GM12875 (cell line): Measurements from ENCODE around the gene CNST.
"Not testable (repeated sequence)": the region's sequence is repeated elsewhere in the genome, so short reads cannot be mapped to it uniquely, and the experiment has no call there.

Experiments used
- H3K4me3 ChIP-seq: one replicate; pipeline ENCODE4 v1.5.1; 2011; ENCODE audit warnings: low read depth, low read length, control low read depth
- CTCF ChIP-seq: IDR thresholded peaks from 2 replicates; pipeline ENCODE4 v1.5.1; 2011; ENCODE audit warnings: low read depth, mild to moderate bottlenecking, control low read depth, inconsistent platforms, low read length, moderate library complexity, borderline replicate concordance; ENCODE audit not compliant: insufficient read depth

Gene CNST

GRCh38 chr1:246597340-246597739, 31.1 kb downstream of the CNST start:
- no peak for TF ChIP-seq CTCF
- H3K4me3 ChIP-seq, result no peak overlapping the region

GRCh38 chr1:246597971-246598370, 31.7 kb downstream of the CNST start:
- no peak for TF ChIP-seq CTCF
- no peak overlapping the region for H3K4me3 ChIP-seq

GRCh38 chr1:246599315-246599714, 33.1 kb downstream of the CNST start:
- H3K4me3 ChIP-seq, result no peak overlapping the region
- no peak for TF ChIP-seq CTCF

GRCh38 chr1:246600579-246600978, 34.3 kb downstream of the CNST start:
- TF ChIP-seq CTCF, result no peak
- H3K4me3 ChIP-seq, result no peak overlapping the region

GRCh38 chr1:246602194-246602593, 35.9 kb downstream of the CNST start:
- H3K4me3 ChIP-seq, result no peak overlapping the region
- TF ChIP-seq CTCF, result no peak

GRCh38 chr1:246605231-246605630, 39.0 kb downstream of the CNST start:
- H3K4me3 ChIP-seq, result not testable (repeated sequence)

- H3K4me3 ChIP-seq, result no peak overlapping the region
- TF ChIP-seq CTCF, result no peak
Observed at GRCh38 chr1:246607462-246607861, 41.2 kb downstream of the CNST start.
